GM23338 (cell line): ENCODE measurements around the gene RAMP3. TPM values are rescaled to one million over a fixed set of nuclear protein-coding genes. Genes with fewer than 3 reads are reported as not detected.

ENCODE experiments used
- ATAC-seq: fragments of 200-7000 bp; cut with Tn5 transposase; 3 replicates; pipeline ENCODE4 v1.9.1; 2020
- DNase-seq: peaks from one replicate; pipeline ENCODE4 v3.0.0-alpha.2; 2015; ENCODE audit warnings: low spot score
- H2AFZ ChIP-seq: fragments of 200-600 bp; sonication (generic); 2 replicates; pipeline ENCODE4 v1.8.0; 2016; ENCODE audit warnings: antibody characterized with exemption, mild to moderate bottlenecking, moderate library complexity
- H3F3A ChIP-seq: fragments of 200-600 bp; sonication (generic); replicated peaks from 2 replicates; pipeline ENCODE4 v1.8.0; 2017; ENCODE audit warnings: antibody characterized with exemption, mixed run types, low read depth
- H3K27ac ChIP-seq: fragments of 200-600 bp; sonication (generic); 2 replicates; pipeline ENCODE4 v1.6.1; 2016; ENCODE audit warnings: low read depth
- H3K27me3 ChIP-seq: fragments of 200-600 bp; sonication (generic); 2 replicates; pipeline ENCODE4 v1.8.0; 2016; ENCODE audit warnings: mild to moderate bottlenecking, mixed run types, moderate library complexity; ENCODE audit not compliant: insufficient read depth
- H3K36me3 ChIP-seq: fragments of 200-600 bp; sonication (generic); 2 replicates; pipeline ENCODE4 v1.8.0; 2016; ENCODE audit warnings: mild to moderate bottlenecking; ENCODE audit not compliant: insufficient read depth
- H3K4me1 ChIP-seq: fragments of 200-600 bp; sonication (generic); 2 replicates; pipeline ENCODE4 v1.8.0; 2016; ENCODE audit warnings: mild to moderate bottlenecking, moderate library complexity; ENCODE audit not compliant: insufficient read depth
- H3K4me2 ChIP-seq: fragments of 200-600 bp; sonication (generic); 2 replicates; pipeline ENCODE4 v1.7.1; 2017; ENCODE audit warnings: mixed run types
- H3K4me3 ChIP-seq: fragments of 200-600 bp; sonication (generic); 2 replicates; pipeline ENCODE4 v1.6.1; 2016; ENCODE audit warnings: mixed run types
- H3K79me2 ChIP-seq: fragments of 200-600 bp; sonication (generic); replicated peaks from 2 replicates; pipeline ENCODE4 v1.8.0; 2017; ENCODE audit warnings: mild to moderate bottlenecking; ENCODE audit not compliant: insufficient read depth
- H3K9me2 ChIP-seq: fragments of 200-600 bp; sonication (generic); 2 replicates; pipeline ENCODE4 v1.8.0; 2017; ENCODE audit not compliant: insufficient read depth
- H4K20me1 ChIP-seq: fragments of 200-600 bp; sonication (generic); replicated peaks from 2 replicates; pipeline ENCODE4 v1.8.0; 2017; ENCODE audit warnings: mild to moderate bottlenecking; ENCODE audit not compliant: insufficient read depth
- H3K27ac Mint-ChIP-seq: 2 replicates; pipeline ENCODE4 v1.8.0; 2020; ENCODE audit warnings: inconsistent platforms, mild to moderate bottlenecking, moderate library complexity, mixed read lengths
- H3K27me3 Mint-ChIP-seq: 3 replicates; pipeline ENCODE4 v1.8.0; 2022; ENCODE audit warnings: low read depth, mild to moderate bottlenecking, moderate library complexity, mixed read lengths, inconsistent platforms; ENCODE audit not compliant: insufficient read depth, poor library complexity
- H3K36me3 Mint-ChIP-seq: 3 replicates; pipeline ENCODE4 v1.8.0; 2021; ENCODE audit warnings: low read depth, mild to moderate bottlenecking, inconsistent platforms, moderate library complexity, mixed read lengths
- H3K4me1 Mint-ChIP-seq: 3 replicates; pipeline ENCODE4 v1.8.0; 2020; ENCODE audit warnings: mild to moderate bottlenecking, inconsistent platforms, mixed read lengths
- H3K4me3 Mint-ChIP-seq: 3 replicates; pipeline ENCODE4 v1.8.0; 2021; ENCODE audit warnings: moderate library complexity, mild to moderate bottlenecking, inconsistent platforms, mixed read lengths
- H3K9me3 Mint-ChIP-seq: 3 replicates; pipeline ENCODE4 v1.8.0; 2020; ENCODE audit warnings: moderate library complexity, mild to moderate bottlenecking, inconsistent platforms, mixed read lengths
- CREB1 ChIP-seq: fragments of 250-450 bp; sonication (Bioruptor Pico); IDR thresholded peaks from 2 replicates; pipeline ENCODE4 v1.5.0; 2020; ENCODE audit warnings: low read depth, mild to moderate bottlenecking, moderate library complexity
- CTCF ChIP-seq, 2 experiments: fragments of 200-600 bp in 1 of 2; sonication (generic) in 1 of 2; conservative IDR thresholded peaks; 2 replicates each; pipeline versions ENCODE4 v1.5.1 to v1.6.1; 2016 to 2017; ENCODE audit warnings: antibody characterized with exemption in 2 of 2, low read depth in 2 of 2, mild to moderate bottlenecking in 2 of 2, moderate library complexity in 1 of 2
- ETS1 ChIP-seq: IDR thresholded peaks from 2 replicates; pipeline ENCODE4 v1.6.1; 2016; ENCODE audit warnings: antibody characterized with exemption
- EZH2 ChIP-seq: fragments of 200-600 bp; sonication (generic); IDR thresholded peaks from one replicate; pipeline ENCODE4 v1.8.0; 2017; ENCODE audit warnings: antibody characterized with exemption, mild to moderate bottlenecking, low read depth; ENCODE audit not compliant: unreplicated experiment
- EZH2phosphoT487 ChIP-seq: fragments of 200-600 bp; sonication (generic); IDR thresholded peaks from one replicate; pipeline ENCODE4 v1.8.1; 2018; ENCODE audit warnings: antibody characterized with exemption; ENCODE audit not compliant: unreplicated experiment
- JUNB ChIP-seq: IDR thresholded peaks from one replicate; pipeline ENCODE4 v1.6.1; 2016; ENCODE audit warnings: antibody characterized with exemption; ENCODE audit not compliant: unreplicated experiment
- NANOG ChIP-seq: IDR thresholded peaks from 2 replicates; pipeline ENCODE4 v1.6.1; 2016; ENCODE audit warnings: antibody characterized with exemption, borderline replicate concordance
- POLR2AphosphoS5 ChIP-seq: IDR thresholded peaks from 2 replicates; pipeline ENCODE4 v1.6.1; 2016; ENCODE audit warnings: antibody characterized with exemption, low read depth
- REST ChIP-seq: IDR thresholded peaks from one replicate; pipeline ENCODE4 v1.6.1; 2018; ENCODE audit warnings: antibody characterized with exemption; ENCODE audit not compliant: unreplicated experiment
- STAT1 ChIP-seq: IDR thresholded peaks from one replicate; pipeline ENCODE4 v1.6.1; 2016; ENCODE audit warnings: antibody characterized with exemption; ENCODE audit not compliant: unreplicated experiment
- ZNF114 ChIP-seq: fragments of 250-450 bp; sonication (Bioruptor Pico); IDR thresholded peaks from 2 replicates; pipeline ENCODE4 v1.5.0; 2020; ENCODE audit warnings: mild to moderate bottlenecking, moderate library complexity
- ZNF331 ChIP-seq: fragments of 250-450 bp; sonication (Bioruptor Pico); IDR thresholded peaks from 2 replicates; pipeline ENCODE4 v1.5.0; 2020; ENCODE audit warnings: low read depth, mild to moderate bottlenecking, moderate library complexity
- ZNF462 ChIP-seq: fragments of 250-450 bp; sonication (Bioruptor Pico); IDR thresholded peaks from 2 replicates; pipeline ENCODE4 v1.5.0; 2020; ENCODE audit warnings: mild to moderate bottlenecking, moderate library complexity
- polyA plus RNA-seq: library from polyadenylated mRNA; unstranded; fragments of >200 nt; fragmentation: Nextera tagmentation; extraction: Ambion mirVana; gene quantifications from 2 replicates; pipeline ENCODE4 v1.2.1, GENCODE V29; 2016
- total RNA-seq: library from RNA; depleted of rRNA; stranded (reverse); fragments of >200 nt; shearing (Covaris generic); gene quantifications from 2 replicates; pipeline ENCODE4 v1.2.3, GENCODE V29; 2014

The RAMP3 gene
- total and polyA plus RNA-seq, 2 experiments from 2014 or later: 1.1 to 4.6 TPM

- Mint-ChIP-seq H3K27me3 (peaks cover 11% of the 10 kb centered on the region), H3K9me3 (no peaks in the 10 kb centered on the region; the same call in 1 of the 3 replicates), H3K36me3 (peaks cover 7% of the 10 kb centered on the region; the same call in 2 of the 3 replicates), H3K4me3 (no peak overlapping the region), H3K4me1 (peaks cover 8% of the 10 kb centered on the region; the same call in 2 of the 3 replicates), H3K27ac (no peak overlapping the region)
- H3K79me2 ChIP-seq: peaks cover 14% of the 10 kb centered on the region
- H2AFZ ChIP-seq: no peak overlapping the region
- no peaks in the 10 kb centered on the region for H3K9me2 ChIP-seq
- no peak overlapping the region for H3K4me2 ChIP-seq
- H3K4me3 ChIP-seq: no peak overlapping the region
- no peak overlapping the region for H3K27ac ChIP-seq
- ATAC-seq: no peak
- peaks cover 3% of the 10 kb centered on the region; the same call in 1 of the 2 replicates for H3K27me3 ChIP-seq
- TF ChIP-seq ETS1 (no peak), STAT1 (no peak), ZNF114 (CRISPR knock-in tag) (no peak), JUNB (no peak), POLR2AphosphoS5 (no peak), ZNF331 (no peak), CREB1 (no peak), EZH2 (no peak), NANOG (no peak), ZNF462 (CRISPR knock-in tag) (no peak), CTCF (conservative IDR thresholded peaks at IDR 0.05; ENCODE audit: low read depth in 2 of 2) (no peak), REST (no peak), EZH2phosphoT487 (no peak)
- no peaks in the 10 kb centered on the region for H3K36me3 ChIP-seq
- 0 out of 2 replicates have a peak, but pooled peaks cover 6% of the 10 kb centered on the region for H3F3A ChIP-seq
- no peak for DNase-seq
- peaks cover 10% of the 10 kb centered on the region; the same call in 1 of the 2 replicates for H3K4me1 ChIP-seq
- H4K20me1 ChIP-seq: 0 out of 2 replicates have a peak, but pooled peaks cover 4% of the 10 kb centered on the region
These were observed 42.7 kb upstream of the RAMP3 start for GRCh38 chr7:45114926-45115325.
